Measurements from ENCODE around the gene UNC5B.

- TF ChIP-seq POLR2A (IDR thresholded peaks at IDR 0.05; ENCODE audit: low read length): no peak
- TF ChIP-seq GATA1 (IDR thresholded peaks at IDR 0.05; ENCODE audit: low read depth, low read length): no peak
Observed at GRCh38 chr10:71262817-71263216, 50.4 kb downstream of the UNC5B start.
